DOHH2 (cell line): ENCODE measurements around the gene ELK4.

Experiments used
- EZH2phosphoT487 ChIP-seq: fragments of 200-600 bp; sonication (generic); IDR thresholded peaks from 2 replicates; pipeline ENCODE4 v1.6.1; 2017; ENCODE audit warnings: borderline replicate concordance, mild to moderate bottlenecking, antibody characterized with exemption, low read length, moderate library complexity, mixed read lengths
- TF ChIP-seq, protein P1 (sequence below): fragments of 200-600 bp; sonication (generic); IDR thresholded peaks from one replicate; pipeline ENCODE4 v1.5.1; 2014; ENCODE audit warnings: antibody characterized with exemption, mild to moderate bottlenecking, low read depth, low read length; ENCODE audit not compliant: poor library complexity, severe bottlenecking

DNA sequence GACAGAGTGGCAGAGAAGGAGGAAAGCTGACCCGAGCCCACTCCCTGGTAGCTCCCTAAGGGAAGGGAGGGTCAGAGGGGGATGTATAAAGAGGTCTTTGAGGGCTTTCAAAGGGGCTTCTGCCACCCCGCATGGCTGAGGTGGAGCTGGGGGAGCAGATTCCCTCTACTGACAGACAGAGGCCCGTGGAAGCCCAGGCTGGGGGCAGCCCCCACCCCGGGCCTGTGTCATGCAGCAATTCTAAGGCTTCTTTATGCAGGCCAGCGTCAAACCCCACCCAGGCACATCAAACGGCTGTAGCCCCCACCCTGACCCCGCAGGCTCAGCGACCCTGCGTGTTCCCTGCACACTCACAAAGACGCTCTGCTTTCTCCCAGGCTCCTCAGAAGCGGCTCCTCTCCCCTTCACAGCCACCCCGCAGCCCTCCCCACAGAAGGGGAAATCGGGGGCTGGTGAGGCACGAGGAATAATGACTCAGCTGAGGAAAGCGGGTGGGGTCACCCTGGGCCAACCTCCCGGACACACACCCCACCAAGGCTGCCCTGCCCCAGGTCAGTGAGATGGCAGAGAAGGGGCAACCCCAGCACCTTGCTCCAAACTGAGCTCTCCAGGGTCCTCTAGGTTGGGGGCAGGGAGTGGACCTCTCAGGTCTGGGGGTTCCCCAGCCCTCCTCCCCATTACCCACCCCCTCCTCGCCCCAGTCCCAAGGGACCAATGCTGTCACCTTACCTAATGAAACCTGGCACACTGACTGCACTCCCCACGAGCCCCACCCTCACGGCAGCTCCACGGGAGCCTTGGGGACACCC is 37.7 kb upstream of the ELK4 start:
- TF ChIP-seq, protein P1, sequence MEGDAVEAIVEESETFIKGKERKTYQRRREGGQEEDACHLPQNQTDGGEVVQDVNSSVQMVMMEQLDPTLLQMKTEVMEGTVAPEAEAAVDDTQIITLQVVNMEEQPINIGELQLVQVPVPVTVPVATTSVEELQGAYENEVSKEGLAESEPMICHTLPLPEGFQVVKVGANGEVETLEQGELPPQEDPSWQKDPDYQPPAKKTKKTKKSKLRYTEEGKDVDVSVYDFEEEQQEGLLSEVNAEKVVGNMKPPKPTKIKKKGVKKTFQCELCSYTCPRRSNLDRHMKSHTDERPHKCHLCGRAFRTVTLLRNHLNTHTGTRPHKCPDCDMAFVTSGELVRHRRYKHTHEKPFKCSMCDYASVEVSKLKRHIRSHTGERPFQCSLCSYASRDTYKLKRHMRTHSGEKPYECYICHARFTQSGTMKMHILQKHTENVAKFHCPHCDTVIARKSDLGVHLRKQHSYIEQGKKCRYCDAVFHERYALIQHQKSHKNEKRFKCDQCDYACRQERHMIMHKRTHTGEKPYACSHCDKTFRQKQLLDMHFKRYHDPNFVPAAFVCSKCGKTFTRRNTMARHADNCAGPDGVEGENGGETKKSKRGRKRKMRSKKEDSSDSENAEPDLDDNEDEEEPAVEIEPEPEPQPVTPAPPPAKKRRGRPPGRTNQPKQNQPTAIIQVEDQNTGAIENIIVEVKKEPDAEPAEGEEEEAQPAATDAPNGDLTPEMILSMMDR: no peak
- no peak for TF ChIP-seq EZH2phosphoT487
